BLaER1 (cell line): ENCODE results near the gene FCRL3.

Experiments used
- H3K27ac ChIP-seq: shearing (Covaris generic); formaldehyde crosslinking; 2 replicates; pipeline ENCODE4 v1.8.1; 2022
- H3K27me3 ChIP-seq: shearing (Covaris generic); formaldehyde crosslinking; 2 replicates; pipeline ENCODE4 v1.8.1; 2022
- H3K36me3 ChIP-seq: shearing (Covaris generic); formaldehyde crosslinking; 2 replicates; pipeline ENCODE4 v1.8.1; 2022
- H3K4me1 ChIP-seq: shearing (Covaris generic); formaldehyde crosslinking; 2 replicates; pipeline ENCODE4 v1.8.1; 2022
- H3K4me2 ChIP-seq: shearing (Covaris generic); formaldehyde crosslinking; 2 replicates; pipeline ENCODE4 v1.8.1; 2022
- H3K4me3 ChIP-seq: shearing (Covaris generic); formaldehyde crosslinking; 2 replicates; pipeline ENCODE4 v1.8.1; 2022
- H3K9ac ChIP-seq: shearing (Covaris generic); formaldehyde crosslinking; 2 replicates; pipeline ENCODE4 v1.8.1; 2022
- H3K9me3 ChIP-seq: shearing (Covaris generic); formaldehyde crosslinking; 2 replicates; pipeline ENCODE4 v1.8.1; 2022
- H4K20me1 ChIP-seq: shearing (Covaris generic); formaldehyde crosslinking; 2 replicates; pipeline ENCODE4 v1.8.1; 2022
- Cebpa-rat ChIP-seq: shearing (Covaris generic); IDR thresholded peaks from 2 replicates; pipeline ENCODE4 v1.8.1; 2022

The FCRL3 gene

DNA sequence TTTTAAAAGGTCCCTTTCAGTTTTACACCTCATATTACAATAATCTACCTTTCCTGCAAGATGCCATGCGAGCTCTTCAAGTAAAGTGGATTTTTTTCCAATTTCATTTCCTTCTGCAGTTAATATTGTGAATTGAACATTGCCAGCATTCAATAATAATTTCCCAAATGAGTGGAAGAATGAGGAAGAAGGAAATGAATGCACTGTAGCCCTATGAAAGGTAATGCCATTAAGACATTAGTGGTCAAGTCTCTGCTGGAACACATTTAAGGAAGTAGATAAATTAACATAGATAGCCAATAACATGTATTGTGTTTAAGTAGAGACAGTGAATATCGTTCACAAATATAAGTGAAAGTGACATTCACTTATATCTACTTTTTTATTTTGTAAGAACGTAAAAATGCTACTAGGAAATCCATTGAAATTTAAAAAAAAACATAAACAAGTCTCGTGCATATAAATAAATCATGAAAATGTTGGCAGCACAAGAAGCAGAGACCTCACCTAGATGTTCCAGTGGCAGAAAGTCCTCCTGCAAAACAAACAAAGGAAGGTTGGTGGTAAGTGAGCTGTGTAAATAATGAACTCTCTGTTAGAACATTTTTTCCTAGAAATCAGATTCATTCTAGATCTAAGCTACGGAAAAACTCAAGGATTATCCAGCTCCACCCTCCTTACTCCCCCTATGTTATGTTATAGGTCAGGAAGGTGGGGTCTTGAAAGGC, 17.7 kb downstream of the FCRL3 start:
- Histone ChIP-seq H3K4me2 (no peak overlapping the region), H3K9me3 (no peaks in the 10 kb centered on the region), H3K9ac (no peak overlapping the region), H3K4me1 (no peaks in the 10 kb centered on the region), H3K27ac (no peak overlapping the region), H3K4me3 (no peak overlapping the region), H4K20me1 (no peaks in the 10 kb centered on the region), H3K27me3 (no peaks in the 10 kb centered on the region), H3K36me3 (no peaks in the 10 kb centered on the region)
- no peak for TF ChIP-seq Cebpa-rat

- no peak for TF ChIP-seq Cebpa-rat
- Histone ChIP-seq H3K4me3 (no peak overlapping the region), H3K27me3 (no peaks in the 10 kb centered on the region), H4K20me1 (no peaks in the 10 kb centered on the region), H3K36me3 (no peaks in the 10 kb centered on the region), H3K4me2 (no peak overlapping the region), H3K9ac (no peak overlapping the region), H3K4me1 (no peaks in the 10 kb centered on the region), H3K27ac (no peak overlapping the region), H3K9me3 (peaks cover 19% of the 10 kb centered on the region)
Observed at GRCh38 chr1:157678721-157679120, 21.8 kb downstream of the FCRL3 start.

DNA sequence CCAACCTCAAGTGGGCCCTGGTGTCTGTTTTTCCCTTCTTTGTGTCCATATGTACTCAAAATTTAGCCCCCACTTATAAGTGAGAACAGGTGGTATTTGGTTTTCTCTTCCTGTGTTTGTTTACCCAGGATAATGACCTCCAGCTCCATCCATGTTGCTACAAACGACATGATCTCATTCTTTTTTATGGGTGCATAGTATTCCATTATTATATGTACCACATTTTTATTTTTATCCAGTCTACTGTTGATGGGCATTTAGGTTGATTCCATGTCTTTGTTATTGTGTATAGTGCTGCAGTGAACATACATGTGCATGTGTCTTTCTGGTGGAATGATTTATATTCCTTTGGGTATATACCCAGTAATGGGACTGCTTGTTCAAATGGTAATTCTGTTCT, 27.6 kb downstream of the FCRL3 start:
- Histone ChIP-seq H4K20me1 (no peaks in the 10 kb centered on the region), H3K27ac (no peak overlapping the region), H3K36me3 (no peaks in the 10 kb centered on the region), H3K27me3 (no peaks in the 10 kb centered on the region), H3K4me1 (no peaks in the 10 kb centered on the region), H3K9ac (no peak overlapping the region), H3K4me3 (no peak overlapping the region), H3K4me2 (no peak overlapping the region), H3K9me3 (peaks cover 31% of the 10 kb centered on the region)
- TF ChIP-seq Cebpa-rat = no peak

GRCh38 chr1:157671895-157672294, 28.7 kb downstream of the FCRL3 start:
- Histone ChIP-seq H3K36me3 (no peaks in the 10 kb centered on the region), H3K9me3 (peaks cover 31% of the 10 kb centered on the region), H3K4me3 (no peak overlapping the region), H3K4me2 (no peak overlapping the region), H3K27ac (no peak overlapping the region), H3K9ac (no peak overlapping the region), H3K4me1 (no peaks in the 10 kb centered on the region), H3K27me3 (no peaks in the 10 kb centered on the region), H4K20me1 (no peaks in the 10 kb centered on the region)
- no peak for TF ChIP-seq Cebpa-rat

DNA sequence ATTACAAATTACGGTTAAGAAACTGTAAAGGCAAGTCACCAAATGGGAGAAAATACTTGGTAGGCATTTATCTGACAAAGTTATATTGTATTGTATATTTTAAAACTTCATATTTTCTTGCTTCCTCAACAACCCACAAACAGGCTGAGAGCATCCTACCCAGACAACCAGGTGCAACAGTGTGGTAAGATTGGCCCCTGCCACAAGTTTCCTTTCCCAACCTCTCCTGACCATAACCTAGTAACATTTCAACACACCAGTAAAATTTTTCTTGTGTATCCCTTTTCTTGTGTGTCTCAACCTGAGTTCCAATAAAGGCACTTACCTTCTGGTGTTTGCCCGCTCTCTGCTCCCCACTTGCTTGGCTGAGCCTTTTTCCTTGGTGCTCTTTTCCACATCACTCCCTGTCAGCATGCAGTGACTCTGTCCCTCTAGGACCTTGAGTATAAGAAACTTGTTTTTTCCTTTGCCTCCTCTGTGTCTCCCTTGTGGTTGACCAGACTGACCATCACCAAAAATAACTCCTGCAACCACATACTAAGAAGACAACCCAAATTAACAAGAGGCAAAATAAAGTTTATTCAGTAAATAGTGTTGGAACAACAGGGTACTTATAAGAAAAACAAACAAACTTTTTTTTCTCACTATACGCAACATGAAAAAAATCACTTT, 40.9 kb downstream of the FCRL3 start:
- no peaks in the 10 kb centered on the region for H3K36me3 ChIP-seq
- H3K4me3 ChIP-seq = no peak overlapping the region
- TF ChIP-seq Cebpa-rat = no peak
- no peaks in the 10 kb centered on the region for H3K9me3 ChIP-seq
- H3K27me3 ChIP-seq = no peaks in the 10 kb centered on the region
- H3K4me2 ChIP-seq = peak overlapping the region; percentile 56
- no peak overlapping the region for H3K27ac ChIP-seq
- H3K4me1 ChIP-seq = peaks cover 14% of the 10 kb centered on the region
- no peaks in the 10 kb centered on the region for H4K20me1 ChIP-seq
- no peak overlapping the region for H3K9ac ChIP-seq

DNA sequence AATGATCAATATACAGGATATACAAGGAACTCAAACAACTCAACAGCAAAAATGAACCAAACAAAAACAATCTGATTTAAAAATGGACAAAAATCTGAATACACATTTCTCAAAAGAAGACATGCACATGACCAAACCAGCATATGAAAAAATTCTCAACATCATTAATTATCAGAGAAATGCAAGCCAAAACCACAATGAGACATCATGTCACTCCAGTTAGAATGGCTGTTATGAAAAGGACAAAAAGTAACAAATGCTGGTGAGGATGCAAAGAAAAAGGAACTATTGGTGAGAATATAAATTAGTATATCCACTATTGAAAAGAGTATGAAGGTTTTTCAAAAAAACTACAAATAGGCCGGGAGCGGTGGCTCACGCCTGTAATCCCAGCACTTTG, 42.0 kb downstream of the FCRL3 start:
- TF ChIP-seq Cebpa-rat = no peak
- Histone ChIP-seq H3K9ac (no peak overlapping the region), H3K27ac (no peak overlapping the region), H3K9me3 (no peaks in the 10 kb centered on the region), H3K4me1 (peaks cover 18% of the 10 kb centered on the region), H4K20me1 (no peaks in the 10 kb centered on the region), H3K36me3 (no peaks in the 10 kb centered on the region), H3K4me3 (no peak overlapping the region), H3K4me2 (no peak overlapping the region), H3K27me3 (no peaks in the 10 kb centered on the region)

- no peak overlapping the region for H3K4me3 ChIP-seq
- TF ChIP-seq Cebpa-rat = no peak
- H3K9ac ChIP-seq = no peak overlapping the region
- H3K27ac ChIP-seq = no peak overlapping the region
- no peaks in the 10 kb centered on the region for H4K20me1 ChIP-seq
- H3K4me2 ChIP-seq = peak overlapping the region; percentile 56; the same call in 1 of the 2 replicates
- H3K9me3 ChIP-seq = no peaks in the 10 kb centered on the region
- peaks cover 17% of the 10 kb centered on the region for H3K4me1 ChIP-seq
- no peaks in the 10 kb centered on the region for H3K27me3 ChIP-seq
- H3K36me3 ChIP-seq = no peaks in the 10 kb centered on the region
Observed at GRCh38 chr1:157653494-157653873, 47.1 kb downstream of the FCRL3 start.

DNA sequence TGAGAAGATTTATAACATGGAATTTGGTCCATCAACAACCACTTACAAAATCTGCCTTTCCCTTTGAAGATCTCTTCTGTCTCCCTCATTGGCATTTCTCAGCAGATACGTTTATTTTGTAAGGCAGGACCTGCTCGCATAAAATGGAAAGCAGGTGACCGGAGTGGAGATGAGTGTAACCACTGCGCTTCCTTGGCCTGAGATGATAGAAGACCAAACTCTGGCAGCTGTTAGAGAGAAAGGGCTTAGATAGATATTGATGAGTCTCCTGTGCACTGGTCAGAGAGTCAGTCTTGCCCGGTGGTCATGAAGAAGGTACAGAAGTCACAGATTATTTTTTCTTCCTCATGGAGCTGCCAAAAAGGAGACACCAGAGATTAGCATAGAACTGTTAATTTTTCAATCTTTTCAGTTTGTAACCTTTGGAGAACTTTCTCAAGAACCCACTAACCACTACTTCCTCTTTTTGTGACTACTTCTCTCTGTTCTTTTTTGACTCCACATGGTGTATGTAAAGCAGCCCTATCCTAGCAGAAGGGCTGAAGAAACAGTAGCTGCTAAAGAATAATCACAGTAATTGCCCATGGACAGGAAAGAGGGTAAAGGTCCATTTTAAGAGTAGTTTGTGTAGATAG, 47.6 kb downstream of the FCRL3 start:
- H4K20me1 ChIP-seq = no peaks in the 10 kb centered on the region
- H3K4me2 ChIP-seq = peak overlapping the region; percentile 56
- H3K27me3 ChIP-seq = no peaks in the 10 kb centered on the region
- no peak overlapping the region for H3K9ac ChIP-seq
- no peak overlapping the region for H3K4me3 ChIP-seq
- H3K36me3 ChIP-seq = no peaks in the 10 kb centered on the region
- peaks cover 17% of the 10 kb centered on the region for H3K4me1 ChIP-seq
- no peak for TF ChIP-seq Cebpa-rat
- H3K9me3 ChIP-seq = no peaks in the 10 kb centered on the region
- H3K27ac ChIP-seq = no peak overlapping the region

- no peak overlapping the region for H3K9ac ChIP-seq
- H3K27me3 ChIP-seq = no peaks in the 10 kb centered on the region
- no peak overlapping the region for H3K4me2 ChIP-seq
- H3K9me3 ChIP-seq = no peaks in the 10 kb centered on the region
- no peaks in the 10 kb centered on the region for H3K36me3 ChIP-seq
- TF ChIP-seq Cebpa-rat = no peak
- no peaks in the 10 kb centered on the region for H4K20me1 ChIP-seq
- no peak overlapping the region for H3K4me3 ChIP-seq
- peaks cover 11% of the 10 kb centered on the region for H3K4me1 ChIP-seq
- no peak overlapping the region for H3K27ac ChIP-seq
Observed at GRCh38 chr1:157648317-157648716, 52.3 kb downstream of the FCRL3 start.

DNA sequence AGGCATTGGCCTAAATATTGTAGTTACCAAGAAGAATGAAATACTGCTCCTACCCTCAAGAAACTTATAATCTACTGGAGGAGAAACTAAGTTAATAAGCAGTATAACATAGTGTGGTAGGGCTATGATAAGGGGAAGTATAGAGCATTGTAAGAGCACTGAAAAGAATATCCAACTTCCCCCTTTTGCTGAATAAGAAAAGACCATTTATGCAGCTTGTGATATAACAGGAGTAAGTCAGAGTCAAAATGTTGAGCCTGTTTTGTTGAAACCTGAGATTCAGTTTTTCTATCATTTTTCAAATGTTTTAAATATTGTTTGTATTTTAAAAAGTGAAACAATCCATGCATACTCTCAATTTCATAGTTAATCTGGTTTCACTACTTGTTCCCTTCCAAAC, 54.4 kb downstream of the FCRL3 start:
- H4K20me1 ChIP-seq = no peaks in the 10 kb centered on the region
- no peaks in the 10 kb centered on the region for H3K4me1 ChIP-seq
- no peak overlapping the region for H3K4me2 ChIP-seq
- H3K9me3 ChIP-seq = no peaks in the 10 kb centered on the region
- H3K27ac ChIP-seq = no peak overlapping the region
- no peaks in the 10 kb centered on the region for H3K36me3 ChIP-seq
- H3K9ac ChIP-seq = no peak overlapping the region
- no peak overlapping the region for H3K4me3 ChIP-seq
- no peak for TF ChIP-seq Cebpa-rat
- no peaks in the 10 kb centered on the region for H3K27me3 ChIP-seq
